Stimulated activated naive B cell treated with anti-CD40 and anti-IgM and Interleukin-4, amounts not matched to agents 10 μg/mL and 1 μg/mL and 100 μg/mL, for 72 hours (primary cell): ENCODE results near the gene FAM200A.
"Not testable (repeated sequence)": the region's sequence is repeated elsewhere in the genome, so short reads cannot be mapped to it uniquely, and the experiment has no call there.

Source experiments
- ATAC-seq, 2 donors: fragments of 150-1000 bp; cut with Tn5 transposase; replicated peaks; 2 replicates each; pipeline ENCODE4 v1.10.0; 2021; ENCODE audit warnings: moderate library complexity in 1 of 2
- DNase-seq: peaks from one replicate; pipeline ENCODE4 v3.0.0; 2021
- H3K27ac Mint-ChIP-seq: one replicate; pipeline ENCODE4 v1.8.0; 2022; ENCODE audit warnings: mild to moderate bottlenecking, mixed read lengths
- H3K27me3 Mint-ChIP-seq, 2 donors: one replicate each; pipeline ENCODE4 v1.8.0; 2022; ENCODE audit warnings: mixed read lengths in 2 of 2
- H3K36me3 Mint-ChIP-seq, 2 donors: one replicate each; pipeline ENCODE4 v1.8.0; 2022; ENCODE audit warnings: mixed read lengths in 2 of 2, mild to moderate bottlenecking in 1 of 2
- H3K4me1 Mint-ChIP-seq, 2 donors: one replicate each; pipeline ENCODE4 v1.8.0; 2022; ENCODE audit warnings: mixed read lengths in 2 of 2, mild to moderate bottlenecking in 1 of 2
- H3K4me3 Mint-ChIP-seq, 2 donors: one replicate each; pipeline ENCODE4 v1.8.0; 2022; ENCODE audit warnings: mild to moderate bottlenecking in 2 of 2, mixed read lengths in 2 of 2, moderate library complexity in 1 of 2
- H3K9me3 Mint-ChIP-seq, 2 donors: one replicate each; pipeline ENCODE4 v1.8.0; 2022; ENCODE audit warnings: mixed read lengths in 2 of 2, mild to moderate bottlenecking in 1 of 2

FAM200A gene

DNA sequence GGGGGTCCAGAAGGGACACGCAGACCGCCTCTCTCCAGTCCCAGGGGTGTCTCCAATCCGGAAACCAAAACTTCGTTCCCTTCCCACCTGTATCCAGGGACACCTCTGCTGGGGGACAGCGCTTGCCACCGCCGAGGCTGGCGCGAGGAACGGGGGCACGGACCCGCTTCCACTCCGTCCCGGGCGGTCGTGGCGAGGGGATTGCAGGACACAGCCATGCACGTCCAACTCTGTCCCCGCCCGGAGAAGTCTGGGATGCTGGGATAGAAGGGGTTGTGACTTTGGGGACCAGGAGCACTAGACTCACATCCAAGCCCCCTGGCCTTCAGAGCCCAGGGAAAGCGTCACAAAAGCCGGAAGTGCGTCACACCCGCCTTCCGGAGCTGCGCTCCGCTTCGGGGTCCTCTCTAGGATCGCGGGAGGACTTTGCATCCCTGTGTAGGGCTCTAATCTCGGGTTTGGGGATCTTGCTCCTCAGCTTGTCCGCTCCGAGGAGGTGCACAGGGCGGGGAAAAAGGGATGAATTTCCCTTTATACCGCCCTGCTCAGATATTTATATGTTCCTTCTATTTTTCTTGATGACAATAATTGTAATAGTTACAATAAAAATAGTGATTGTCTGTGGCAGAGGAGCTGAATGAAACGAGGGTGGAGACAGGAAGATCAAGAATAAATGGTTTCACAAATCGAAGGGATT is at the start of gene FAM200A:
Gene FAM200A (minus strand): TSS at position 348 of the 697 bp plus-strand sequence. CDS start 3,707 bp downstream, outside the sequence.
- DNase-seq (peak; percentile 76), ATAC-seq (peak; percentile 100)
- Mint-ChIP-seq H3K27me3 (no peaks in the 10 kb centered on the region), H3K4me3 (peak within 1 kb of the TSS; percentile 88 to 94), H3K4me1 (peaks cover 25 to 40% of the 10 kb centered on the region in 2 donors), H3K27ac (peak within 1 kb of the TSS; percentile 96), H3K9me3 (peaks cover 0 to 2% of the 10 kb centered on the region in 2 donors), H3K36me3 (peaks cover 28 to 40% of the 10 kb centered on the region in 2 donors)

DNA sequence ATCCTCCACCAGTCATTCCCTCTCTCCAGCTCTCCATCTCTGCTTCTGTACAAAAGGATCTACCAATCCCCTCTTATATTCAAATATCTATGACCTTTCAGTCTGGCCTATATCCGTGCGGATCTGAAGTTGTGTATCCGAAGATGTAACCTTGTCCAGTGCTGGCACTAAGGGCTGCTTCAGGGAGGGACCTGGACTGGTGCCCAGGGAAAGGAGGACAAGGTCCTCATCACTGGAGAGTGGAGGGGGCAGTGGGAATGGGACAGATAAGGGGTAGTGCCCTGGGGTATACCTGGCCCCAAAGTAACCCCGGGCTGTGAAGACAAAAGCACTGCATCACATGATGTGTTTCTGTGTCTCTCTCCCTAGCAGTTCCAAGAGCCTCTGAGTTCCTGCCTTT is 47.9 kb upstream of the FAM200A start:
- peaks cover 0 to 6% of the 10 kb centered on the region in 2 donors for H3K36me3 Mint-ChIP-seq

DNA sequence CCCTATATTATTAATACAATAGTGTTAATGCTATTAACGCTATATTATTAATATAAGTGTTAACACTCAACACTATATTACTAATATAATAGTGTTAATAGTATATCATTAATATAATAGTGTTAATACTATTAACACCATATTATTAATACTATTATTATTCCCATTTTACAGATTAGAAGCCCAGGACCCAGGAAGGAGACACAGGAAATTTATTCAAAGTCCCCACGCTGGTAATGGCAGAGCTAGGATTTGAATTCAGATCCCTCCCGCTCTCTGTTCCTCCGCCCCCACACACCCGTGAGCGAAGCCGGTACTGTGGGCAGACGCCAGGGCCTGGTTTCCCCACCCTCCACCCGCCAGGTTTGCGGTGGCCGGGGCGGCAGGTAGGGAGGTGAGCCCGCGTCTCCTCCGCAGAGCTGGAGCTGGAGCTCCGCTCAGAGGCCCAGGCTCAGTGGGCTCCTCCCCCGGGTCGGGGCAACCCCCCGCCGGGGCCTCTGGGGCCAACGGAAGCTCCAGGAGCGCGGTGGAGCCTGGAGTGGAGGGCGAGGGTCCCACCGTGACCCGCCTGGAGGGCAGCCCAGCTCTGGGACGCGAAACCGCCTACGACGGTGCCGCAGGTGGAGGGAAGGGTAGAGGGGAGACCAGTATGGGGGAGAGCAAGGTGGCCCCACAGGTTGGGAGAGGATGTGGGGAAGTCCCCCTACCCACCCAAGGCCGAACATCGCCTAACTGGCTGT is 46.0 kb upstream of the FAM200A start, which contains the start of gene TMEM225B:
Gene TMEM225B (plus strand): TSS at position 506 of the 740 bp plus-strand sequence. CDS start 6,122 bp downstream, outside the sequence.
- no peak for ATAC-seq

More for the DNA sequence above, 47.9 kb upstream of the FAM200A start:
- H3K4me3 Mint-ChIP-seq: no peak overlapping the region
- ATAC-seq: no peak
- H3K4me1 Mint-ChIP-seq: no peaks in the 10 kb centered on the region
- no peak overlapping the region for H3K27ac Mint-ChIP-seq
- no peak for DNase-seq
- no peaks in the 10 kb centered on the region for H3K9me3 Mint-ChIP-seq
- H3K27me3 Mint-ChIP-seq: no peaks in the 10 kb centered on the region

DNA sequence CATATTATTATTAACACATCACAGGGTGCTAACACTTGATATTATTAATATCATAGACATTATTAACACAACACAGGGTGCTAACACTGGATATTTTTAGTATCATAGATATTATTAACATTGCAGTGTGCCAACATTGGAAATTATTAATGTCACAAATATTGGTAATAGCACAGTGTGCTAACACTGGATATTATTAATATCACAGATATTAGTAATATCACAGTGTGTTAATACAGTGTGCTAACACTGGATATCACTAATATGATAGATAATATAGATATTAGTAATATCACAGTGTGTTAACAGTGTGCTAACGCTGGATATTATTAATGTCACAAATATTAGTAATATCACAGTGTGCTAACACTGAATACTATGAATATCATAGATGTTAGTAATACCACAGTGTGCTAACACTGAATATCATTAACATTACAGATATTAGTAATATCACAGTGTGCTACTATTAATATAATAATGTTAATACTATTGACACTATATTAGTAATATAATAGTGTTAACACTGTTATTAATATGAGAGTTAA is 44.6 kb upstream of the FAM200A start:
- Mint-ChIP-seq H3K27me3 (no peaks in the 10 kb centered on the region), H3K4me1 (no peaks in the 10 kb centered on the region), H3K9me3 (no peaks in the 10 kb centered on the region), H3K36me3 (peaks cover 0 to 6% of the 10 kb centered on the region in 2 donors), H3K4me3 (no peak overlapping the region), H3K27ac (no peak overlapping the region)
- ATAC-seq (no peak), DNase-seq (no peak)

More for the DNA sequence above, 46.0 kb upstream of the FAM200A start, which contains the start of gene TMEM225B:
- Mint-ChIP-seq H3K27ac (no peak within 1 kb of the TSS), H3K27me3 (no peaks in the 10 kb centered on the region), H3K9me3 (no peaks in the 10 kb centered on the region), H3K36me3 (peaks cover 0 to 6% of the 10 kb centered on the region in 2 donors), H3K4me3 (no peak within 1 kb of the TSS), H3K4me1 (no peaks in the 10 kb centered on the region)
- DNase-seq: no peak

DNA sequence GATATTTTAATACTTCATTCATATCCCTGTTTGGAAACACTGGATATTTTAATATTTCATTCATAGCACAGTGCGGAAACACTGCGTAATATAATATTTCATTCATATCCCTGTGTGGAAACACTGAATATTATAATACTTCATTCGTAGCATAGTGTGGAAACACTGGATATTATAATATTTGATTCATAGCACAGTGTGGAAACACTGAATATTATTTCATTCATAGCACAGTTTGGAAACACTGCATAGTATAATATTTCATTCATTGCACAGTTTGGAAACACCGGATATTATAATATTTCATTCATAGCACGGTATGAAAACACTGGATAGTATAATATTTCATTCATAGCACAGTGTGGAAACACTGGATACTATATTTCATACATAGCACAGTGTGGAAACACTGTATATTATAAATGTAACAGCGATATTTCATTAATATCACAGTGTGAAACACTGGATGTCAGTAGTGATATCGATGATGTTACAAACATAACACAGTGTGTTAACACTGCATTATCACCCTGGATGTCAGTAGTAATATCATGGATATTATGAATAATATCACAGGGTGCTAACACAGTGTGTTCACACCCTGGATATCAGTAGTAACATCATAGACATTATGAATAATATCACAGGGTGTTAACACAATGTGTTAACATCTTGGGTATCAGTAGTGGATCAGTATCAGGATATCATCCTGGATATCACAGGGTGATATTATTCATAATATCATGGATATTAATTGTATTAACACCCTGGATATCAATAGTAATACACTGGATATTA is 43.2 kb upstream of the FAM200A start:
- Mint-ChIP-seq H3K27me3 (no peaks in the 10 kb centered on the region), H3K27ac (no peak overlapping the region), H3K9me3 (no peaks in the 10 kb centered on the region), H3K4me3 (no peak overlapping the region), H3K36me3 (peaks cover 0 to 5% of the 10 kb centered on the region in 2 donors), H3K4me1 (no peaks in the 10 kb centered on the region)
- no peak for DNase-seq
- ATAC-seq: peak; percentile 25 to 31

DNA sequence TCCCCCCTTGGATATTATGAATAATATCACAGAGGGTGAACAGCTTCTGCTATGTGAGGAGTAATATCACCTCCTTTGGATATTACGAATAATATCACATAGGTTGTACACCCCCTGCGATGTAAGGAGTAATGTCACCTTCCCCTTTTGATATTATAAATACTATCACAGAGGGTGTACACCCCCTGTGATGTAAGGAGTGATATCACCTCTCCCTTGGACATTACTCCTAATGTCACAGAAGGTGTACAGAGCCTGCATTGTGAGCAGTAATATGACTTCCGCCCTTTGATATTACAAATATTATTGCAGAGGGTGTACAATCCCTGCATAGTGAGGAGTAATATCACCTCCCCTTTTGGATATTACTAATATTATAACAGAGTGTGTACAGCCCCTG is 37.0 kb upstream of the FAM200A start:
- DNase-seq (no peak), ATAC-seq (peak in 1 of 2 donors; percentile 27)
- Mint-ChIP-seq H3K4me3 (no peak overlapping the region), H3K27ac (no peak overlapping the region), H3K27me3 (peaks cover 9 to 21% of the 10 kb centered on the region in 2 donors), H3K36me3 (no peaks in the 10 kb centered on the region), H3K9me3 (no peaks in the 10 kb centered on the region), H3K4me1 (no peaks in the 10 kb centered on the region)

DNA sequence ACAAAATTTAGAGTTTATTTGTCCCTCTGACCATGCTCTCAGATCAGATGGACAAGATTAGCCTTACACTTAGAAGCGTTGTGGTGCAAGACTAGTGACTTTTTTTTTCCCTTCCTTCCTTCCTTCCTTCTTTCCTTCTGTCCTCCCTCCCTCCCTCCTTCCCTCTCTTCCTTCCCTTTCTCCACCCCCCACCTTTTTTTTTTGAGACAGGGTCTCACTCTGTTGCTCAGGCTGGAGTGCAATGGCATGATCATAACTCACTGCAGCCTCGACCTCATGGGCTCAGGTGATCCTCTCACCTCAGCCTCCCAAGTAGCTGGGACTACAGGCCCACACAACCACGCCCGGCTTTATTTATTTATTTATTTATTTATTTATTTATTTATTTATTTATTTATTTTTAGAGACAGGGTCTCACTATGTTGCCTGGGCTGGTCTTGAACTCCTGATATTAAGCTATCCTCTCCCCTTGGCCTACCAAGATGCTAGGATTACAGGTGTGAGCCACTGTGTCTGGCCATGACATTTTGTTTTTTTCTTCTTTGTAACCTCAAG is 28.9 kb upstream of the FAM200A start:
- H3K36me3 Mint-ChIP-seq, DNase-seq, H3K9me3 Mint-ChIP-seq, H3K27me3 Mint-ChIP-seq, ATAC-seq: not testable (repeated sequence)
- H3K4me1 Mint-ChIP-seq: peaks cover 15 to 33% of the 10 kb centered on the region in 2 donors
- H3K4me3 Mint-ChIP-seq: peak overlapping the region; percentile 92
- H3K27ac Mint-ChIP-seq: peak overlapping the region; percentile 47

DNA sequence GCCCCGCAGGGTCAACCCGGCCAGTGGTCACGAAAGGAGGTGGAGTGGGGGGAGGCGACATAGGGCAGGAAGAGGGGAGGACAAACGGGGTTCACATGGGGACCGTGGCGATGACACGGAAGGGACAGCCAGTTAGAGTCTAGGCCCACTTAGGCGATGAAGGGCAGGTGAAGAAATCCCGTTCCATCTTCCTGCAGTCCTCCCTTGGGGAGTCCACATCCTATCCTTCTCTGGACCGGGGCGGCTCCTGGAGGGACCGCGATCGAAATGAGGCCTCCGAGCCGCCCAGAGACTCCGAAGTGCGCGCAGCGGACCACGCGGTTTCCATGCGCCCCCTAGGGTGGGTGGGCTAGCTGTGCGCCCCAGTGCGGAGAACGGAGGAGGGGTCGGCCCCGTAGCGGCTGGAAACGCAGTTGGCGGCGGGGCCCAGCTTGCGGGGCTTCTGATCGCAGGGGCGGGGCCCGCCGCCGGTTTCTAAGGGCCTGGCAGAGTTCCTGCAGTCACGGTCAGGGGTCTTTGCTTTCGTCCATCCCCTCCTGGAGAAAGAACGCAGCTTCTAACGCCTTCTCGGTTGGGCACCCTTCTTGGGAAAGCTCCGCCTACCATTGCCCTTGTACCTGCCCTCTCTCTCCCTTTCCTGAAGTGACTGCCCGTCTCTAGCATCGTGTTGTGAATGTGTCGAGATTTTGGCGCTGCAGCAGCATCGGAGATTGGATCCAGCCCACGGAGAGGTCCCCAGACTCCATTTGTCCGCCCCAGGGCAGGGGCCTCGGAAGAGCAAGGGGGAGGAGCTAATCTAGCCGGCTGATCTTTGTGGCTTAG is 28.3 kb upstream of the FAM200A start:
- Mint-ChIP-seq H3K27me3 (peaks cover 0 to 6% of the 10 kb centered on the region in 2 donors), H3K36me3 (peaks cover 0 to 4% of the 10 kb centered on the region in 2 donors), H3K4me3 (peak overlapping the region; percentile 92), H3K9me3 (no peaks in the 10 kb centered on the region), H3K4me1 (peaks cover 15 to 33% of the 10 kb centered on the region in 2 donors), H3K27ac (peak overlapping the region; percentile 47)
- ATAC-seq (peak; percentile 64 to 70), DNase-seq (no peak)

DNA sequence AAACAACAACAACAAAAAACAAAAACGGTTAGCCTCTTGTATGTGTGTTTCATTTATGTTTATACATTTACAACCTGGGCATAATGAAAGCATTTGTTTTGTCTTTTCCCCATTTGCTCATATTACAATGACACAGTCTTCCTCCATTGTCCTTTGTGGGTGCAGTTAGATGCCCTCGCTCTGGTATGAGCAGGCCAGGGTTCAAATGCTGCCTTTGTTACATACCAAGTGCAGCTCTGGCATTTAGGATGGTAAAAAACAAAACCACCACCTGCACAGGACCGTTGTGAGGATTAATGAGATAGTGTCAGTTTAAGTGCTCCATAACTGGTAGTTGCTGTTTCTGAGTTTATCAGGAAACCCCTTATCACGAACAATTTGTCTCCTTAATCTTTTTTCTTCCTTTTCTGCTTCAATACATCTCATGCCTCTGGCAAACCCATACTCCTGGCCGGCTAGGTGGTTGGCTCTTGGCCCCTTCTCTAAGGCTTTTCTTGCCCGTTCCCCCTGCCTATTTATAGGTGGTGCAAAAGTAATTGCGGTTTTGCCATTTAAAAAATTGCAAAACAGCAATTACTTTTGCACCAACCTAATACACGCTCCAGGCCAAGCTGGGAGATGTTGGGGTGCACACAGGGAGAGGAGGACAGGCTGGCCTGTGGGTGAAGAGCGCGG is 27.5 kb upstream of the FAM200A start:
- no peaks in the 10 kb centered on the region for H3K9me3 Mint-ChIP-seq
- DNase-seq: no peak
- H3K27me3 Mint-ChIP-seq: peaks cover 0 to 6% of the 10 kb centered on the region in 2 donors
- no peak overlapping the region for H3K27ac Mint-ChIP-seq
- peak overlapping the region; percentile 92 for H3K4me3 Mint-ChIP-seq
- peaks cover 0 to 4% of the 10 kb centered on the region in 2 donors for H3K36me3 Mint-ChIP-seq
- ATAC-seq: no peak
- peaks cover 15 to 33% of the 10 kb centered on the region in 2 donors for H3K4me1 Mint-ChIP-seq

DNA sequence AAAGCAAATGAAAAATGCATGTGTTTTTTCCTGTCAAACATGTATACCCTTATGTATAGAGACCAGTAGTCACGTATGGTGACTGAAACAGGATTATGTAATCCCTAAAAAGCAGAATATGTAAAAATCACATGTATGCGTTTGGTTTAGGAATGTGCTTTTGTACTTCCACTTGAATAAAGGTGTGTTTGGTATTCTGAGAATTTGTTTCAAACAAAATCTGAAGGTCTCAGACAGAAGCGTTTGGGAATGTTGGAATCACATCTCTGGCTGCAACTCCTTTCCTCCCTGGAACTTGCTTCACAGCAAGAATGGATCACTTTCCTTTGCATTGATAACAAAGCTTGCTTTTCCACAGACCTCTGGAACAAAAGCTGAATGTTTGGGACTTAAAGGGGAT is 24.3 kb upstream of the FAM200A start:
- no peaks in the 10 kb centered on the region for H3K9me3 Mint-ChIP-seq
- no peak overlapping the region for H3K27ac Mint-ChIP-seq
- no peak overlapping the region for H3K4me3 Mint-ChIP-seq
- ATAC-seq (no peak), DNase-seq (no peak)
- H3K36me3 Mint-ChIP-seq: peaks cover 20 to 24% of the 10 kb centered on the region in 2 donors
- no peaks in the 10 kb centered on the region for H3K27me3 Mint-ChIP-seq
- peaks cover 15 to 32% of the 10 kb centered on the region in 2 donors for H3K4me1 Mint-ChIP-seq

DNA sequence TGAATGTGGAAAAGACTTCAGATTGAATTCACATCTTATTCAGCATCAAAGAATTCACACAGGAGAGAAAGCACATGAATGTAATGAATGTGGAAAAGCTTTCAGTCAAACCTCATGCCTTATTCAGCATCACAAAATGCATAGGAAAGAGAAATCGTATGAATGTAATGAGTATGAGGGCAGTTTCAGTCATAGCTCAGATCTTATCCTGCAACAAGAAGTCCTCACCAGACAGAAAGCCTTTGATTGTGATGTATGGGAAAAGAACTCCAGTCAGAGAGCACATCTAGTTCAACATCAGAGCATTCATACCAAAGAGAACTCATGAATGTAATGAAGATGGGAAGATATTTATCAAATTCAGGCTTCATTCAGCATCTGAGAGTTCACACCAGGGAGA is 21.3 kb upstream of the FAM200A start:
- DNase-seq: no peak
- H3K4me3 Mint-ChIP-seq: no peak overlapping the region
- ATAC-seq: no peak
- H3K36me3 Mint-ChIP-seq: peaks cover 25 to 33% of the 10 kb centered on the region in 2 donors
- peaks cover 4 to 11% of the 10 kb centered on the region in 2 donors for H3K4me1 Mint-ChIP-seq
- H3K27ac Mint-ChIP-seq: no peak overlapping the region
- no peaks in the 10 kb centered on the region for H3K9me3 Mint-ChIP-seq
- H3K27me3 Mint-ChIP-seq: no peaks in the 10 kb centered on the region

DNA sequence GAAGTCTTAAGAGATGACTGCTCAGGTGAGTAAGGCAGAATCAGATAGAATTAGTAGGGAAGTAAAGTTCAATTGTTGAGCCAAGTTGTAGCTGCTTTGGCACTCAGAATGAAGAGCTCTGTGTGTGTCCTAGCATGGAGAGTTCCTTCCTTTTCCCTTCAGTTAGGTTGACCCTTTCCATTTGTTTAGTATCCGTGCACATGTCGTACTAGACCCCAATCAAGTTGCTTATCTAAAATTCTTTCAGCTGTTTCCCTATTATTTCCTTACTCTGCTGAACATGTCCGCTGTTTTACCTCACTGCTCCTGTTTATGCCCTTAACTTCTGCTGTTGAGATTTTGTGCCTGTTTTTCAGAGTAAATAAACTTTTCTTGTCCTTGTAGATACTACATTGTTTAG is 19.9 kb upstream of the FAM200A start:
- no peaks in the 10 kb centered on the region for H3K9me3 Mint-ChIP-seq
- no peaks in the 10 kb centered on the region for H3K27me3 Mint-ChIP-seq
- H3K27ac Mint-ChIP-seq: no peak overlapping the region
- DNase-seq (no peak), ATAC-seq (no peak)
- H3K4me3 Mint-ChIP-seq: no peak overlapping the region
- H3K36me3 Mint-ChIP-seq: peaks cover 25 to 33% of the 10 kb centered on the region in 2 donors
- H3K4me1 Mint-ChIP-seq: peaks cover 2 to 4% of the 10 kb centered on the region in 2 donors
